HCT116 (cell line): ENCODE data around the gene ADAMTS3. TPM values are rescaled to one million over a fixed set of nuclear protein-coding genes. Genes with fewer than 3 reads are reported as not detected.

Source experiments
- ATAC-seq: fragments of 200-7000 bp; cut with Tn5 transposase; 2 replicates; pipeline ENCODE4 v1.9.1; 2020; ENCODE audit warnings: mild to moderate bottlenecking, moderate library complexity
- BruUV-seq: library from RNA; stranded (reverse); fragments of 400-500 nt; replicated peaks from 2 replicates; lab custom pipeline; 2021; lab: Mats Ljungman, UMichigan
- CTCF ChIA-PET: fragments of 300-600 bp; sonication (Branson Sonifier 250); formaldehyde crosslinking; loops from one replicate; lab custom pipeline; 2021; ENCODE audit warnings: antibody characterized with exemption; lab: Charles Lee
- POLR2A ChIA-PET: fragments of 300-600, 350-600 bp; sonication (Branson Sonifier 250); formaldehyde crosslinking; loops from one replicate; lab custom pipeline; 2021; ENCODE audit warnings: antibody characterized with exemption; lab: Charles Lee
- RAD21 ChIA-PET, 2 experiments: fragments of 300-600 bp; sonication (Branson Sonifier 250); formaldehyde crosslinking; loops; one replicate each; lab custom pipeline; 2023; ENCODE audit warnings: low total read pairs in 2 of 2; ENCODE audit not compliant: uncharacterized antibody in 2 of 2, unreplicated experiment in 2 of 2, low non-redundant PET in 1 of 2; lab: Charles Lee
- DNase-seq: peaks from one replicate; pipeline ENCODE4 v3.0.0-alpha.2; 2010; ENCODE audit warnings: low read depth, low spot score
- H2AFZ ChIP-seq: fragments of 200-600 bp; shearing (Covaris generic), sonication (generic); 2 replicates; pipeline ENCODE4 v1.6.1; 2017; ENCODE audit warnings: low read depth, mixed run types, mixed read lengths, antibody characterized with exemption, low read length; ENCODE audit not compliant: poor library complexity, severe bottlenecking
- H3K27ac ChIP-seq: 2 replicates; pipeline ENCODE4 v1.5.1; 2012; ENCODE audit warnings: low read depth, low read length
- H3K27me3 ChIP-seq: fragments of 200-600 bp; sonication (generic); 2 replicates; pipeline ENCODE4 v1.6.1; 2016; ENCODE audit warnings: mixed run types, low read length, mixed read lengths; ENCODE audit not compliant: insufficient read depth
- H3K36me3 ChIP-seq, 2 experiments: fragments of 200-500 bp in 1 of 2; fragments of 200-600 bp in 1 of 2; sonication (Bioruptor generic) in 1 of 2; sonication (generic) in 1 of 2; 2 replicates each; pipeline versions ENCODE4 v1.5.1 to v1.6.1; 2014 to 2016; ENCODE audit warnings: low read length in 2 of 2, inconsistent platforms in 1 of 2, mixed read lengths in 1 of 2, mixed run types in 1 of 2; ENCODE audit not compliant: insufficient read depth in 2 of 2, control insufficient read depth in 1 of 2
- H3K4me1 ChIP-seq, 2 experiments: fragments of 200-600 bp in 1 of 2; sonication (generic) in 1 of 2; 2 replicates each; pipeline versions ENCODE4 v1.5.1 to v1.6.1; 2012 to 2017; ENCODE audit warnings: low read length in 2 of 2, inconsistent platforms in 1 of 2, mild to moderate bottlenecking in 1 of 2, mixed read lengths in 1 of 2, mixed run types in 1 of 2, moderate library complexity in 1 of 2; ENCODE audit not compliant: insufficient read depth in 2 of 2, control insufficient read depth in 1 of 2
- H3K4me2 ChIP-seq: fragments of 200-600 bp; sonication (generic); 2 replicates; pipeline ENCODE4 v1.6.1; 2017; ENCODE audit warnings: mixed run types, low read length, mixed read lengths
- H3K4me3 ChIP-seq, 2 experiments: fragments of 200-600 bp in 1 of 2; sonication (generic) in 1 of 2; replicated peaks in 1 of 2; 2 replicates each; pipeline ENCODE4 v1.5.1; 2011 to 2016; ENCODE audit warnings: low read length in 2 of 2, control low read depth in 1 of 2, low read depth in 1 of 2, mild to moderate bottlenecking in 1 of 2, mixed read lengths in 1 of 2, mixed run types in 1 of 2
- H3K79me2 ChIP-seq: fragments of 200-600 bp; sonication (generic); 2 replicates; pipeline ENCODE4 v1.6.1; 2017; ENCODE audit warnings: mild to moderate bottlenecking, mixed run types, low read length, moderate library complexity, mixed read lengths; ENCODE audit not compliant: insufficient read depth
- H3K9ac ChIP-seq: fragments of 200-600 bp; sonication (generic); 2 replicates; pipeline ENCODE4 v1.6.1; 2016; ENCODE audit warnings: low read length, mixed read lengths
- H3K9me2 ChIP-seq: fragments of 200-600 bp; sonication (generic), shearing (Covaris generic); 2 replicates; pipeline ENCODE4 v1.6.1; 2017; ENCODE audit warnings: mixed run types, mild to moderate bottlenecking, moderate library complexity; ENCODE audit not compliant: insufficient read depth
- H3K9me3 ChIP-seq, 2 experiments: fragments of 200-500 bp in 1 of 2; fragments of 200-600 bp in 1 of 2; sonication (Bioruptor generic) in 1 of 2; sonication (generic) in 1 of 2; 2 replicates each; pipeline ENCODE4 v1.6.1; 2014 to 2017; ENCODE audit warnings: low read length in 2 of 2, mixed read lengths in 2 of 2, inconsistent platforms in 1 of 2, low read depth in 1 of 2, mild to moderate bottlenecking in 1 of 2, mixed run types in 1 of 2, moderate library complexity in 1 of 2; ENCODE audit not compliant: control insufficient read depth in 1 of 2, insufficient read depth in 1 of 2
- H4K20me1 ChIP-seq: fragments of 200-600 bp; sonication (generic), shearing (Covaris generic); 2 replicates; pipeline ENCODE4 v1.6.1; 2017; ENCODE audit warnings: mixed run types, mild to moderate bottlenecking, moderate library complexity; ENCODE audit not compliant: insufficient read depth
- ATF3 ChIP-seq: IDR thresholded peaks from 2 replicates; pipeline ENCODE4 v1.6.1; 2012
- CBX3 ChIP-seq: IDR thresholded peaks from 2 replicates; pipeline ENCODE4 v1.6.1; 2012; ENCODE audit warnings: low read depth
- CEBPB ChIP-seq: IDR thresholded peaks from 2 replicates; pipeline ENCODE4 v1.6.1; 2012; ENCODE audit warnings: low read depth
- CTCF ChIP-seq, 3 experiments: fragments of 200-600 bp in 1 of 3; sonication (generic) in 1 of 3; IDR thresholded peaks in 2 of 3; conservative IDR thresholded peaks in 1 of 3; 2 replicates each; pipeline ENCODE4 v1.5.1; 2012 to 2017; ENCODE audit warnings: low read depth in 2 of 3, low read length in 2 of 3, antibody characterized with exemption in 1 of 3, borderline replicate concordance in 1 of 3, control low read depth in 1 of 3, mild to moderate bottlenecking in 1 of 3, mixed read lengths in 1 of 3, mixed run types in 1 of 3, moderate library complexity in 1 of 3; ENCODE audit not compliant: insufficient read depth in 1 of 3
- EGR1 ChIP-seq: IDR thresholded peaks from 2 replicates; pipeline ENCODE4 v1.6.1; 2012; ENCODE audit warnings: low read depth
- ELF1 ChIP-seq: IDR thresholded peaks from 2 replicates; pipeline ENCODE4 v1.6.1; 2012; ENCODE audit warnings: low read depth, borderline replicate concordance
- EZH2 ChIP-seq: fragments of 200-600 bp; sonication (generic); IDR thresholded peaks from 2 replicates; pipeline ENCODE4 v1.6.1; 2017; ENCODE audit warnings: antibody characterized with exemption, mixed run types
- EZH2phosphoT487 ChIP-seq: fragments of 200-600 bp; IDR thresholded peaks from 2 replicates; pipeline ENCODE4 v1.6.1; 2018; ENCODE audit warnings: antibody characterized with exemption, borderline replicate concordance
- JUND ChIP-seq: IDR thresholded peaks from 2 replicates; pipeline ENCODE4 v1.6.1; 2012
- POLR2A ChIP-seq: IDR thresholded peaks from 2 replicates; pipeline ENCODE4 v1.7.0; 2011; ENCODE audit warnings: borderline replicate concordance; ENCODE audit not compliant: insufficient read depth, insufficient read length; ENCODE audit errors: extremely low read depth
- POLR2AphosphoS5 ChIP-seq: IDR thresholded peaks from 2 replicates; pipeline ENCODE4 v1.6.1; 2011; ENCODE audit warnings: mild to moderate bottlenecking, low read depth, low read length, moderate library complexity
- RAD21 ChIP-seq: IDR thresholded peaks from 2 replicates; pipeline ENCODE4 v1.6.1; 2012; ENCODE audit warnings: low read depth, mild to moderate bottlenecking
- REST ChIP-seq: IDR thresholded peaks from 2 replicates; pipeline ENCODE4 v1.6.1; 2012; ENCODE audit warnings: low read depth
- SIN3A ChIP-seq: IDR thresholded peaks from 2 replicates; pipeline ENCODE4 v1.6.1; 2012; ENCODE audit warnings: low read depth
- SRF ChIP-seq: IDR thresholded peaks from 2 replicates; pipeline ENCODE4 v1.6.1; 2012; ENCODE audit warnings: low read depth
- TCF7L2 ChIP-seq: IDR thresholded peaks from 2 replicates; pipeline ENCODE4 v1.7.0; 2011; ENCODE audit warnings: borderline replicate concordance, inconsistent platforms; ENCODE audit not compliant: insufficient read depth, insufficient read length; ENCODE audit errors: extremely low read depth
- ZFX ChIP-seq: fragments of 450-650 bp; IDR thresholded peaks from 2 replicates; pipeline ENCODE4 v1.6.1; 2017
- ZNF274 ChIP-seq: fragments of 200-500 bp; sonication (Bioruptor generic); IDR thresholded peaks from 2 replicates; pipeline ENCODE4 v1.6.1; 2014; ENCODE audit warnings: mild to moderate bottlenecking, low read depth, low read length, inconsistent platforms
- intact Hi-C: fragments of 100-400 bp; cut with micrococcal nuclease; formaldehyde crosslinking; loops from 2 replicates; pipeline ENCODE4 v1.10.0; 2022
- total RNA-seq: library from RNA; stranded (reverse); gene quantifications from one replicate; pipeline ENCODE4 v1.2.1, GENCODE V29; 2021; ENCODE audit not compliant: unreplicated experiment
- TF ChIP-seq, protein P1 (sequence below): IDR thresholded peaks from 2 replicates; pipeline ENCODE4 v1.6.1; 2011; ENCODE audit warnings: mild to moderate bottlenecking, low read length, moderate library complexity; ENCODE audit not compliant: insufficient replicate concordance; ENCODE audit errors: extremely low read depth

ADAMTS3 gene
- total RNA-seq, 1 experiment from 2014 or later: not detected

GRCh38 chr4:72444092-72444491 is 124.9 kb downstream of the ADAMTS3 start:
- H2AFZ ChIP-seq: no peak overlapping the region
- H3K27ac ChIP-seq: no peak overlapping the region
- no peaks in the 10 kb centered on the region for H3K36me3 ChIP-seq
- no peak overlapping the region for H3K4me2 ChIP-seq
- H4K20me1 ChIP-seq: no peaks in the 10 kb centered on the region
- BruUV-seq: no TSS peak
- POLR2A ChIA-PET: no interaction called here
- CTCF ChIA-PET: no interaction called here
- no peak overlapping the region for H3K4me3 ChIP-seq
- no peaks in the 10 kb centered on the region for H3K79me2 ChIP-seq
- RAD21 ChIA-PET: no interaction called here
- intact Hi-C loops: no loop called here
- no peaks in the 10 kb centered on the region for H3K27me3 ChIP-seq
- H3K9me3 ChIP-seq: peaks cover 0 to 10% of the 10 kb centered on the region in 2 experiments; a peak in 1 of 4 replicates
- no peak overlapping the region for H3K9ac ChIP-seq
- H3K9me2 ChIP-seq: no peaks in the 10 kb centered on the region
- ATAC-seq: no peak
- TF ChIP-seq REST: no peak
- no peak for TF ChIP-seq TCF7L2
- TF ChIP-seq ZFX: no peak
- no peak for TF ChIP-seq EZH2phosphoT487
- TF ChIP-seq EGR1: no peak
- no peak for TF ChIP-seq CEBPB
- TF ChIP-seq POLR2A: no peak
- TF ChIP-seq, protein P1, sequence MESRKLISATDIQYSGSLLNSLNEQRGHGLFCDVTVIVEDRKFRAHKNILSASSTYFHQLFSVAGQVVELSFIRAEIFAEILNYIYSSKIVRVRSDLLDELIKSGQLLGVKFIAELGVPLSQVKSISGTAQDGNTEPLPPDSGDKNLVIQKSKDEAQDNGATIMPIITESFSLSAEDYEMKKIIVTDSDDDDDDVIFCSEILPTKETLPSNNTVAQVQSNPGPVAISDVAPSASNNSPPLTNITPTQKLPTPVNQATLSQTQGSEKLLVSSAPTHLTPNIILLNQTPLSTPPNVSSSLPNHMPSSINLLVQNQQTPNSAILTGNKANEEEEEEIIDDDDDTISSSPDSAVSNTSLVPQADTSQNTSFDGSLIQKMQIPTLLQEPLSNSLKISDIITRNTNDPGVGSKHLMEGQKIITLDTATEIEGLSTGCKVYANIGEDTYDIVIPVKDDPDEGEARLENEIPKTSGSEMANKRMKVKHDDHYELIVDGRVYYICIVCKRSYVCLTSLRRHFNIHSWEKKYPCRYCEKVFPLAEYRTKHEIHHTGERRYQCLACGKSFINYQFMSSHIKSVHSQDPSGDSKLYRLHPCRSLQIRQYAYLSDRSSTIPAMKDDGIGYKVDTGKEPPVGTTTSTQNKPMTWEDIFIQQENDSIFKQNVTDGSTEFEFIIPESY: no peak
- TF ChIP-seq ATF3: no peak
- TF ChIP-seq CBX3: no peak
- no peak for TF ChIP-seq POLR2AphosphoS5
- no peak for TF ChIP-seq ELF1
- no peak for TF ChIP-seq EZH2
- no peak for TF ChIP-seq SIN3A
- no peak for TF ChIP-seq ZNF274
- TF ChIP-seq RAD21: no peak
- TF ChIP-seq SRF: no peak
- no peak for TF ChIP-seq JUND
- no peak for TF ChIP-seq CTCF (IDR thresholded peaks at IDR 0.05 in 2 of 3, conservative IDR thresholded peaks at IDR 0.05 in 1 of 3; ENCODE audit: borderline replicate concordance in 1 of 3, insufficient read depth in 1 of 3, low read depth in 2 of 3, low read length in 2 of 3)
- no peaks in the 10 kb centered on the region for H3K4me1 ChIP-seq
- no peak for DNase-seq
